DOHH2 (cell line): ENCODE results near the gene OR4E2.

Source experiments
- H3F3A ChIP-seq: fragments of 200-600 bp; sonication (generic), shearing (Covaris generic); 2 replicates; pipeline ENCODE4 v1.6.0; 2016; ENCODE audit warnings: antibody characterized with exemption, mild to moderate bottlenecking; ENCODE audit not compliant: control insufficient read depth, insufficient read depth
- H3K27ac ChIP-seq: fragments of 200-600 bp; sonication (generic); 2 replicates; pipeline ENCODE4 v1.5.1; 2014; ENCODE audit warnings: low read depth, mild to moderate bottlenecking, low read length, moderate library complexity
- H3K27me3 ChIP-seq: fragments of 200-600 bp; sonication (generic); 2 replicates; pipeline ENCODE4 v1.6.1; 2014; ENCODE audit warnings: mild to moderate bottlenecking, low read length, mixed read lengths; ENCODE audit not compliant: control insufficient read depth
- H3K36me3 ChIP-seq: fragments of 200-600 bp; sonication (generic); 2 replicates; pipeline ENCODE4 v1.6.1; 2014; ENCODE audit warnings: mild to moderate bottlenecking, low read length, moderate library complexity, mixed read lengths; ENCODE audit not compliant: control insufficient read depth
- H3K4me1 ChIP-seq: fragments of 200-600 bp; sonication (generic); 2 replicates; pipeline ENCODE4 v1.6.1; 2014; ENCODE audit warnings: mild to moderate bottlenecking, low read length, mixed read lengths; ENCODE audit not compliant: control insufficient read depth
- H3K4me2 ChIP-seq: fragments of 200-600 bp; sonication (generic); 2 replicates; pipeline ENCODE4 v1.6.0; 2014; ENCODE audit warnings: mild to moderate bottlenecking, low read length, moderate library complexity
- H3K4me3 ChIP-seq: fragments of 200-600 bp; sonication (generic); 2 replicates; pipeline ENCODE4 v1.5.1; 2014; ENCODE audit warnings: mild to moderate bottlenecking, low read length, mixed read lengths
- H3K79me2 ChIP-seq: fragments of 200-600 bp; sonication (generic); 2 replicates; pipeline ENCODE4 v1.6.1; 2014; ENCODE audit warnings: mild to moderate bottlenecking, low read length, mixed read lengths; ENCODE audit not compliant: control insufficient read depth
- H3K9me2 ChIP-seq: fragments of 200-600 bp; sonication (generic); replicated peaks from 2 replicates; pipeline ENCODE4 v1.6.1; 2014; ENCODE audit warnings: mild to moderate bottlenecking, low read length, mixed read lengths; ENCODE audit not compliant: control insufficient read depth
- H3K9me3 ChIP-seq: fragments of 200-600 bp; sonication (generic); 2 replicates; pipeline ENCODE4 v1.6.1; 2014; ENCODE audit warnings: antibody characterized with exemption, low read length, mixed read lengths; ENCODE audit not compliant: control insufficient read depth, insufficient read depth
- H4K20me1 ChIP-seq: fragments of 200-600 bp; sonication (generic); 2 replicates; pipeline ENCODE4 v1.6.0; 2014; ENCODE audit warnings: low read depth, mild to moderate bottlenecking, antibody characterized with exemption, low read length, moderate library complexity; ENCODE audit not compliant: control insufficient read depth, insufficient read depth
- EZH2phosphoT487 ChIP-seq: fragments of 200-600 bp; sonication (generic); IDR thresholded peaks from 2 replicates; pipeline ENCODE4 v1.6.1; 2017; ENCODE audit warnings: borderline replicate concordance, mild to moderate bottlenecking, antibody characterized with exemption, low read length, moderate library complexity, mixed read lengths
- TF ChIP-seq, protein P1 (sequence below): fragments of 200-600 bp; sonication (generic); IDR thresholded peaks from one replicate; pipeline ENCODE4 v1.5.1; 2014; ENCODE audit warnings: antibody characterized with exemption, mild to moderate bottlenecking, low read depth, low read length; ENCODE audit not compliant: poor library complexity, severe bottlenecking

The OR4E2 gene

GRCh38 chr14:21673718-21674117 lies 20.1 kb downstream of the OR4E2 start, which contains the start of gene OR4E1:
OR4E1 (minus strand) TSS chr14:21673818; CDS start chr14:21670935, 2,883 bp downstream.
- Histone ChIP-seq H4K20me1 (no peaks in the 10 kb centered on the region), H3K4me2 (no peak within 1 kb of the TSS), H3K9me3 (no peaks in the 10 kb centered on the region), H3K4me3 (no peak within 1 kb of the TSS), H3K36me3 (no peaks in the 10 kb centered on the region), H3K27ac (no peak within 1 kb of the TSS), H3K4me1 (no peaks in the 10 kb centered on the region), H3F3A (no peaks in the 10 kb centered on the region), H3K9me2 (no peaks in the 10 kb centered on the region), H3K27me3 (peaks cover 14% of the 10 kb centered on the region; the same call in 1 of the 2 replicates), H3K79me2 (no peaks in the 10 kb centered on the region)
- TF ChIP-seq, protein P1, sequence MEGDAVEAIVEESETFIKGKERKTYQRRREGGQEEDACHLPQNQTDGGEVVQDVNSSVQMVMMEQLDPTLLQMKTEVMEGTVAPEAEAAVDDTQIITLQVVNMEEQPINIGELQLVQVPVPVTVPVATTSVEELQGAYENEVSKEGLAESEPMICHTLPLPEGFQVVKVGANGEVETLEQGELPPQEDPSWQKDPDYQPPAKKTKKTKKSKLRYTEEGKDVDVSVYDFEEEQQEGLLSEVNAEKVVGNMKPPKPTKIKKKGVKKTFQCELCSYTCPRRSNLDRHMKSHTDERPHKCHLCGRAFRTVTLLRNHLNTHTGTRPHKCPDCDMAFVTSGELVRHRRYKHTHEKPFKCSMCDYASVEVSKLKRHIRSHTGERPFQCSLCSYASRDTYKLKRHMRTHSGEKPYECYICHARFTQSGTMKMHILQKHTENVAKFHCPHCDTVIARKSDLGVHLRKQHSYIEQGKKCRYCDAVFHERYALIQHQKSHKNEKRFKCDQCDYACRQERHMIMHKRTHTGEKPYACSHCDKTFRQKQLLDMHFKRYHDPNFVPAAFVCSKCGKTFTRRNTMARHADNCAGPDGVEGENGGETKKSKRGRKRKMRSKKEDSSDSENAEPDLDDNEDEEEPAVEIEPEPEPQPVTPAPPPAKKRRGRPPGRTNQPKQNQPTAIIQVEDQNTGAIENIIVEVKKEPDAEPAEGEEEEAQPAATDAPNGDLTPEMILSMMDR, result no peak
- no peak for TF ChIP-seq EZH2phosphoT487

- H3K79me2 ChIP-seq, result no peaks in the 10 kb centered on the region
- H3K27me3 ChIP-seq, result peaks cover 18% of the 10 kb centered on the region
- TF ChIP-seq, protein P1, result no peak
- no peak overlapping the region for H3K4me3 ChIP-seq
- H3K9me2 ChIP-seq, result no peaks in the 10 kb centered on the region
- no peaks in the 10 kb centered on the region for H3K4me1 ChIP-seq
- H3K36me3 ChIP-seq, result no peaks in the 10 kb centered on the region
- H3K9me3 ChIP-seq, result no peaks in the 10 kb centered on the region
- H3K4me2 ChIP-seq, result no peak overlapping the region
- H3K27ac ChIP-seq, result no peak overlapping the region
- no peaks in the 10 kb centered on the region for H4K20me1 ChIP-seq
- H3F3A ChIP-seq, result no peaks in the 10 kb centered on the region
These were observed 21.9 kb downstream of the OR4E2 start for GRCh38 chr14:21675566-21675965.

GRCh38 chr14:21680072-21680471 lies 26.4 kb downstream of the OR4E2 start:
- H3K9me3 ChIP-seq, result no peaks in the 10 kb centered on the region
- H3K4me1 ChIP-seq, result no peaks in the 10 kb centered on the region
- H4K20me1 ChIP-seq, result no peaks in the 10 kb centered on the region
- no peaks in the 10 kb centered on the region for H3K79me2 ChIP-seq
- H3F3A ChIP-seq, result no peaks in the 10 kb centered on the region
- no peaks in the 10 kb centered on the region for H3K9me2 ChIP-seq
- H3K4me3 ChIP-seq, result no peak overlapping the region
- peaks cover 24% of the 10 kb centered on the region for H3K27me3 ChIP-seq
- TF ChIP-seq EZH2phosphoT487, result no peak
- TF ChIP-seq, protein P1, result no peak
- H3K36me3 ChIP-seq, result no peaks in the 10 kb centered on the region
- no peak overlapping the region for H3K27ac ChIP-seq
- no peak overlapping the region for H3K4me2 ChIP-seq

- Histone ChIP-seq H3F3A (no peaks in the 10 kb centered on the region), H3K79me2 (no peaks in the 10 kb centered on the region), H3K36me3 (no peaks in the 10 kb centered on the region), H4K20me1 (no peaks in the 10 kb centered on the region), H3K4me1 (no peaks in the 10 kb centered on the region), H3K9me2 (no peaks in the 10 kb centered on the region), H3K4me2 (no peak overlapping the region), H3K9me3 (no peaks in the 10 kb centered on the region), H3K4me3 (no peak overlapping the region), H3K27ac (no peak overlapping the region), H3K27me3 (peaks cover 4% of the 10 kb centered on the region; the same call in 1 of the 2 replicates)
- TF ChIP-seq EZH2phosphoT487, result no peak
- TF ChIP-seq, protein P1, result no peak
These were observed 32.8 kb downstream of the OR4E2 start for GRCh38 chr14:21686468-21686867.
